Measurements from ENCODE around the gene KCNB1. TPM values are rescaled to one million over a fixed set of nuclear protein-coding genes. Genes with fewer than 3 reads are reported as not detected.
"Not testable (repeated sequence)": the region's sequence is repeated elsewhere in the genome, so short reads cannot be mapped to it uniquely, and the experiment has no call there.

KCNB1 gene
- total RNA-seq, 1 donor from 2014 or later: 1.3 TPM

- Mint-ChIP-seq H3K27me3 (ENCODE audit: low read depth) (peaks cover 55% of the 10 kb centered on the region), H3K4me3 (ENCODE audit: unreplicated experiment) (no peak overlapping the region), H3K4me1 (ENCODE audit: low read depth) (peaks cover 15% of the 10 kb centered on the region), H3K27ac (ENCODE audit: unreplicated experiment) (no peak overlapping the region), H3K36me3 (ENCODE audit: low read depth) (peaks cover 5% of the 10 kb centered on the region), H3K9me3 (ENCODE audit: low read depth) (peaks cover 6% of the 10 kb centered on the region)
- TF ChIP-seq, protein P1, sequence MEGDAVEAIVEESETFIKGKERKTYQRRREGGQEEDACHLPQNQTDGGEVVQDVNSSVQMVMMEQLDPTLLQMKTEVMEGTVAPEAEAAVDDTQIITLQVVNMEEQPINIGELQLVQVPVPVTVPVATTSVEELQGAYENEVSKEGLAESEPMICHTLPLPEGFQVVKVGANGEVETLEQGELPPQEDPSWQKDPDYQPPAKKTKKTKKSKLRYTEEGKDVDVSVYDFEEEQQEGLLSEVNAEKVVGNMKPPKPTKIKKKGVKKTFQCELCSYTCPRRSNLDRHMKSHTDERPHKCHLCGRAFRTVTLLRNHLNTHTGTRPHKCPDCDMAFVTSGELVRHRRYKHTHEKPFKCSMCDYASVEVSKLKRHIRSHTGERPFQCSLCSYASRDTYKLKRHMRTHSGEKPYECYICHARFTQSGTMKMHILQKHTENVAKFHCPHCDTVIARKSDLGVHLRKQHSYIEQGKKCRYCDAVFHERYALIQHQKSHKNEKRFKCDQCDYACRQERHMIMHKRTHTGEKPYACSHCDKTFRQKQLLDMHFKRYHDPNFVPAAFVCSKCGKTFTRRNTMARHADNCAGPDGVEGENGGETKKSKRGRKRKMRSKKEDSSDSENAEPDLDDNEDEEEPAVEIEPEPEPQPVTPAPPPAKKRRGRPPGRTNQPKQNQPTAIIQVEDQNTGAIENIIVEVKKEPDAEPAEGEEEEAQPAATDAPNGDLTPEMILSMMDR (IDR thresholded peaks at IDR 0.05): no peak
- DNase-seq (ENCODE audit: low spot score): no peak
Measured at GRCh38 chr20:49316704-49317103, 165.8 kb downstream of the KCNB1 start.

DNA sequence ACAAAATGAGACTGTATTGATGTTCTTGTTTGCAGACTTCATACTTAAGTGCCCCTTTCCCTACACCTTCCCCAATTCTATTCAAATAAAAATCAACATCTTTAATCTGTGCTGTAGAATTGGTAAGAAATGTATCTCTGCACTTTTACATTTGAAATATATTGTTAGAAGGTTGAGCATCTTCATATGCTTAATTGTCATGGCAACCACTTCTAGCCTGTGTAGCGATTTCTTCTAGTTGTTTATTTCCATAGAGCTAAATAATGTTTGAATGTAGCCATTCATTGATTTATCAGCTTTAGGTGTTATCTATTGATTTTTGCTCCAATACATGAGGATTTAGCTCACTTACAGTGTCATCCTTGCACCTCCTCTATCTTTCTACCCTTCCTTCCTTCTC, 166.9 kb downstream of the KCNB1 start:
- no peak overlapping the region for H3K27ac Mint-ChIP-seq (ENCODE audit: unreplicated experiment)
- H3K27me3 Mint-ChIP-seq (ENCODE audit: low read depth): peaks cover 48% of the 10 kb centered on the region
- H3K9me3 Mint-ChIP-seq (ENCODE audit: low read depth): peaks cover 12% of the 10 kb centered on the region
- H3K36me3 Mint-ChIP-seq (ENCODE audit: low read depth): peaks cover 7% of the 10 kb centered on the region
- H3K4me1 Mint-ChIP-seq (ENCODE audit: low read depth): peaks cover 11% of the 10 kb centered on the region
- no peak for DNase-seq (ENCODE audit: low spot score)
- H3K4me3 Mint-ChIP-seq (ENCODE audit: unreplicated experiment): no peak overlapping the region
- TF ChIP-seq, protein P1 (IDR thresholded peaks at IDR 0.05): no peak

DNA sequence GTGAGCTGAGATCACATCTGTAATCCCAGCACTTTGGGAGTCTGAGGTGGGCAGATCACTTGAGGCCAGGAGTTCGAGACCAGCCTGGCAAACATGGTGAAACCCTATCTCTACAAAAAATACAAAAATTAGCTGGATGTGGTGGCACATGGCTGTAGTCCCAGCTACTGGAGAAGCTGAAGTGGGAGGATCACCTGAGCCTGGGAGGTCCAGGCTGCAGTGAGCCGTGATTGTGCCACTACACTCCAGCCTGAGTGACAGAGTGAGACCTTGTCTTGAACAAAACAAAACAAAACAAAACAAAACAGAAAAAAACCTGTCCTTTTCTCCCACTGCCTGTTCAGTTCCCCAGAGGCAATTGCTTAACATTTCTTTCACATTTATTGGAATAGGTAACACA, 168.4 kb downstream of the KCNB1 start:
- H3K4me1 Mint-ChIP-seq (ENCODE audit: low read depth); DNase-seq (ENCODE audit: low spot score); H3K4me3 Mint-ChIP-seq (ENCODE audit: unreplicated experiment); H3K27ac Mint-ChIP-seq (ENCODE audit: unreplicated experiment); H3K36me3 Mint-ChIP-seq (ENCODE audit: low read depth): not testable (repeated sequence)
- Mint-ChIP-seq H3K9me3 (ENCODE audit: low read depth) (peaks cover 15% of the 10 kb centered on the region), H3K27me3 (ENCODE audit: low read depth) (peaks cover 42% of the 10 kb centered on the region)

Other genes starting within 250 kb of the KCNB1 start
- gene ZNFX1, start 204.6 kb downstream of the KCNB1 start, total RNA-seq: 36.0 to 38.7 TPM (median 36.4 TPM) in 3 replicates
- 88.7 to 165 TPM (median 91.5 TPM) in 3 replicates for gene PTGIS, start 85.5 kb upstream of the KCNB1 start, total RNA-seq
- gene B4GALT5, start 231.2 kb upstream of the KCNB1 start, total RNA-seq: 54.2 to 56.1 TPM (median 55.0 TPM) in 3 replicates

Data from chondrocyte (in vitro differentiated cells).